Activated naive CD8-positive, alpha-beta T cell treated with anti-CD3 and anti-CD28 coated beads for 36 hours (primary cell): Measurements from ENCODE around the gene TNNI3. TPM values are rescaled to one million over a fixed set of nuclear protein-coding genes. Genes with fewer than 3 reads are reported as not detected.
A peak's percentile ranks its signal among the peaks of the same experiment; 100 is the strongest.
"Not testable (repeated sequence)": the region's sequence is repeated elsewhere in the genome, so short reads cannot be mapped to it uniquely, and the experiment has no call there.

Experiments used
- DNase-seq: peaks from one replicate; pipeline ENCODE4 v3.0.0; 2021
- H3K27ac Mint-ChIP-seq: one replicate; pipeline ENCODE4 v1.8.0; 2022; ENCODE audit warnings: mild to moderate bottlenecking, moderate library complexity, mixed read lengths
- H3K27me3 Mint-ChIP-seq: one replicate; pipeline ENCODE4 v1.8.0; 2022; ENCODE audit warnings: mild to moderate bottlenecking, mixed read lengths
- H3K36me3 Mint-ChIP-seq: one replicate; pipeline ENCODE4 v1.8.0; 2021; ENCODE audit warnings: mild to moderate bottlenecking, mixed read lengths
- H3K4me1 Mint-ChIP-seq: one replicate; pipeline ENCODE4 v1.8.0; 2021; ENCODE audit warnings: mixed read lengths
- H3K4me3 Mint-ChIP-seq: one replicate; pipeline ENCODE4 v1.8.0; 2022; ENCODE audit warnings: mild to moderate bottlenecking, moderate library complexity, mixed read lengths
- H3K9me3 Mint-ChIP-seq: one replicate; pipeline ENCODE4 v1.8.0; 2022; ENCODE audit warnings: mixed read lengths
- total RNA-seq, 2 experiments: library from RNA; stranded (reverse); gene quantifications; one replicate each; pipeline ENCODE4 v1.2.3, GENCODE V29; 2021

TNNI3 gene
- total RNA-seq, 2 experiments from 2014 or later = 0.25 TPM; not detected in 1

DNA sequence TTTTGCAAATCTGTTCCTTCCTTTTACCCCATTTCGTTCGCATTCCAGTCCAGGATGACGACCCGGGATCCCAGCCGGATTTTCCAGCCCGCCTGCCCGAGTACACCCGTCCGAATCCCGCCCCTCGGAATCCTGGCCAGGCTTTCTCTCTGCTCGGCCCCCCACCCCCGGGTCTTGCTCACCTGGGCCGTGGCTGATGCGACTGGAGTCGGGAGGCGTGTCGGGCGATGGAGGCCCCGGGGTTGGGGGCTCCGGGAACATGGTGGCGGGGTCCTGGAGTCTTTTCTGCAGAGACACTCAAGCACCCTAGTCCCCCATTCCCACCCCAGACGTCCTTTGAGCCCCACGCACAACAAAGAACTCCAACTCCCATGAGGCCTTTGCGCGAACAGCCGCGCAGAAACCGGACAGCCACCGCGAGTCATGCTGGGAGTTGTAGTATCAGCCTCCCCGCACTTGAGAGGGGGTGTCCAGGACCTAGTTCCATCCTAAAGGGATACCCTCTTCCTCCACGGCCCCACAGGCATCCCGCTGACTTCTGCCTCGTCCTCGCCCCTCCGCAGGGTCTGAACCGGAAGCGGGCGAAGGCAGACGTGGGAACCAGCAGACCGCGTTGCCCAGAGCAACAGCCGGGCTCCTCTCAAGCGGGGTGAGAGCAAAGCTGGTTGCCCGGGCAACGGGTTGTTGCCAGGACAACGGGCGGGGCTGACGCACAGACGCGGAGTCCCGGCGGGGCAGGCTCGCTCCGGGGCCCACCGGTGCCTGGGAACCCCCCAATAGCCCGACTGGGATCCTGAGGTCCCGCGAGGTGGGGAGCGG lies 21.5 kb upstream of the TNNI3 start:
- H3K27ac Mint-ChIP-seq = no peak overlapping the region
- no peaks in the 10 kb centered on the region for H3K36me3 Mint-ChIP-seq
- peak overlapping the region; percentile 68 for H3K4me3 Mint-ChIP-seq
- peaks cover 13% of the 10 kb centered on the region for H3K4me1 Mint-ChIP-seq
- peak; percentile 94 for DNase-seq
- peaks cover 90% of the 10 kb centered on the region for H3K27me3 Mint-ChIP-seq
- H3K9me3 Mint-ChIP-seq = peaks cover 2% of the 10 kb centered on the region

DNA sequence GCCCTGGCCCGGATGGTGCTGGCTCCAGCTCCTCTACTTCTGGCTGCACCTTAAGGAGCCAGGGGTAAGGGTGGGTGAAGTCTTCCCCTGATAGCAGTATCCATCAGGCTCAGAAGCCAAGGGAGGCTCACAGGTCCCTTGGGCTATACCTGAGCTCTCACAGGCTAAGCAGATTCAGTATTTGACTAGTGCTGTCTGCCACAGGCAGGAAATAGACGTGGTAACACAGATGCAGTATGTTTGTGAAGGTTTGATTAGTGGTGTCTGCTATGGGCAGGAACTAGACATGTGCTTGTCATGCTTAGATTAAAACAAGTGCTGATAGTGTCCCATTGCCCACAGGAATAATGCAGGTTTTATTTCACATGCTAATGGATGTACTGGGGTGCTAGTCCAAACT lies 18.5 kb upstream of the TNNI3 start:
- H3K4me1 Mint-ChIP-seq = peaks cover 15% of the 10 kb centered on the region
- peaks cover 2% of the 10 kb centered on the region for H3K9me3 Mint-ChIP-seq
- no peaks in the 10 kb centered on the region for H3K36me3 Mint-ChIP-seq
- no peak overlapping the region for H3K27ac Mint-ChIP-seq
- peaks cover 96% of the 10 kb centered on the region for H3K27me3 Mint-ChIP-seq
- DNase-seq = no peak
- no peak overlapping the region for H3K4me3 Mint-ChIP-seq

DNA sequence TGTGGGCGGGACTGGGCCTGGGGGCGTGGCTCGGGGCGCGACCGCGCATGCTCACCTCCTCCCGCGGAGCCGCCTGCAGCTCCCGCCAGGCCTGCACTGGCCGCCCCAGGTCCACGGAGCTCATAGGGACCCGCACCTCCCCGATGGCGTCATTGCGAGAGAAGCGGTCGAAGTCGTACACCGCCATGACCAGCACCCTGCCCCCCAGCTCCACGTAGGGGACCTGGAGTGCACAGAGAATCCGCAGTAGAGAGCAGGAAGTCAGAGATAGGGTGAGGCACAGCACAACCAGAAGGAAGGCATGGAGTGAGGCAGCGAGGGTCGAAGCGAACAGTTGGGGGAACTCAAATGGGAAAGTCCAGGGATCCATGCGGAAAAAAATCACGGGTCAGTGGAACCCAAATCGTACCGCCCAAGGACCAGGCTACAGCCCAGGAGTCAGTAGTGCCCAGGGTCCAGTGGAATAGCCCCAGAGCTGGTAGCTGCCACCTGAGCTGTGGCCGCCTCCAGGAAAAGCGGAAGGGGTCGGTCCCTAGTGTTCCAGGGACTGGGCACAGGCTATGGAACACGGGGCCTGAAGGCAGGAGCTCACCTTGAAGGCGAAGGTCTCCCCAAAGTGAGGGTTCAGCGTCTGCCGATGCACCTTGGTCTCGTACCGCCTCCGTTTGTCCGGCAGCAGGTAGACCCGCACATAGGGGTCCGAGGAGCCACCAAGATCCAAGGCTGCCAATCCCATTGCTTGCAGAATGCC lies 17.8 kb upstream of the TNNI3 start:
- Mint-ChIP-seq H3K36me3 (no peaks in the 10 kb centered on the region), H3K4me3 (no peak overlapping the region), H3K9me3 (peaks cover 2% of the 10 kb centered on the region), H3K27me3 (peaks cover 96% of the 10 kb centered on the region), H3K4me1 (peaks cover 12% of the 10 kb centered on the region), H3K27ac (no peak overlapping the region)
- DNase-seq = no peak

DNA sequence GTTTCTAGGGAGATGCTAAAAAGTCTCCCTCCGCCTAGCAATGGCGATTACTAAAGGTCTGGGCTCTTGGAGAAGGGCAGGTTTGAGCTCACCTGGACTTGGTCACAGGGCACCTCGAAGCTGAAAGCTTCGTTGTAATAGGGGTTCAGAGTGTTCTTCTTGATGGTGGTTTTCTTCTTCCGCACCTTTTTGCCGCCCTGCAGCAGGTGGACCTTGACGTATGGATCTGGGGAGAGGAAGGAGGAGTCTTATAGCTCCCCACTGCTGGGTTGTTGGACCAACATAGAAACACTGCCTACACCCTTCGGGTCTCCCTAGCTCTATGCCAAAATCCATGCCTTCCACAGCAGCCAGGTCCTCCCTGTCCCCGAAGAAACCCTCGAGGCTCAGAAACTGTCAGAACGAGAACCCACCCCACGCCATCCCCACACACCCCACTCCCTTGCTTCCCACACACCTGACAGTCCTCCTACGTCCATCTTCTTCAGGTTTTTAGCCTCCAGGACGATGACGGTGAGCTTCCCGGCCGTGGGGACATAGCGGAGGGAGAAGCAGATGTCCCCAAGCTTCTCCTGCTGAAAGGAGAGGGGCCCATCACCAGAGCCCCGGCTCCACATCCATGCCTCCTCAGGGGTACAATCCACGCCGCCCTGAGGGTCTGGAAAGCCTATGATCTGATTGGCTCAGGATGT lies 17.0 kb upstream of the TNNI3 start:
- H3K4me1 Mint-ChIP-seq = peaks cover 7% of the 10 kb centered on the region
- H3K9me3 Mint-ChIP-seq = peaks cover 2% of the 10 kb centered on the region
- H3K4me3 Mint-ChIP-seq = no peak overlapping the region
- no peak overlapping the region for H3K27ac Mint-ChIP-seq
- H3K36me3 Mint-ChIP-seq = no peaks in the 10 kb centered on the region
- peaks cover 95% of the 10 kb centered on the region for H3K27me3 Mint-ChIP-seq
- no peak for DNase-seq

DNA sequence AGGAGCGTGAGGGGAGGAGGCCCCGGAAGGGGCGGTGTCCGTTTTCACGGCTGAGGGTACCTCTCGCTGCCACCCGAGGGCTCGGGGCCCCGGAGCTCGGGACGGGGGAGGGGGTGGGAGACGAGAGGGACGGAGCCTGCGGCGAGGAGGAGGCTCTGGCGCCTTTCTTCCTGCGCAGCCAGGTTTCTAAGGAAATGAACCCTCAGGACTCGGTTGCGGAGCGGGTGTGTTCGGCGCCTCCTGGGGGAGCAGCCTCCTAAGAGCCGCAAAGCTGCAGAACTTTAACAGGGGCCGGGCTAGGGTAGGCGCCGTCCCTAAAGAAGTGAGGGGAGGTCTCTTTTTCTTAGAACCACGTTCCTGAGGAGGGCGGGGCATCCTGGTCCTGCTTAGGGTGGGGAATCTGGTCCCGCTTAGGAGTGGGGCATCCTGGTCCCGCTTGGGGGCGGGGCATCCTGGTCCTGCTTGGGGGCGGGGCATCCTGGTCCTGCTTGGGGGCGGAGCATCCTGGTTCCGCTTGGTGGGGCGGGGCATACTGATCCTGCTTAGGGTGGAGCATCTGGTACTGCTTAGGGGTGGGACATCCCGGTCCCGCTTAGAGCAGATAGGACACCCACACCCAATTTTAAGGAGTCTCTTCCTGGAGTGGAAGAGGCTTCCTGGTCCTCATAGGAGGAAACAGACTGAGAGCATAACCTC lies 16.3 kb upstream of the TNNI3 start:
- DNase-seq = peak; percentile 31
- Mint-ChIP-seq H3K4me3 (peak overlapping the region; percentile 59), H3K27me3 (peaks cover 98% of the 10 kb centered on the region), H3K27ac (no peak overlapping the region), H3K4me1 (peaks cover 3% of the 10 kb centered on the region), H3K36me3 (no peaks in the 10 kb centered on the region), H3K9me3 (peaks cover 2% of the 10 kb centered on the region)

DNA sequence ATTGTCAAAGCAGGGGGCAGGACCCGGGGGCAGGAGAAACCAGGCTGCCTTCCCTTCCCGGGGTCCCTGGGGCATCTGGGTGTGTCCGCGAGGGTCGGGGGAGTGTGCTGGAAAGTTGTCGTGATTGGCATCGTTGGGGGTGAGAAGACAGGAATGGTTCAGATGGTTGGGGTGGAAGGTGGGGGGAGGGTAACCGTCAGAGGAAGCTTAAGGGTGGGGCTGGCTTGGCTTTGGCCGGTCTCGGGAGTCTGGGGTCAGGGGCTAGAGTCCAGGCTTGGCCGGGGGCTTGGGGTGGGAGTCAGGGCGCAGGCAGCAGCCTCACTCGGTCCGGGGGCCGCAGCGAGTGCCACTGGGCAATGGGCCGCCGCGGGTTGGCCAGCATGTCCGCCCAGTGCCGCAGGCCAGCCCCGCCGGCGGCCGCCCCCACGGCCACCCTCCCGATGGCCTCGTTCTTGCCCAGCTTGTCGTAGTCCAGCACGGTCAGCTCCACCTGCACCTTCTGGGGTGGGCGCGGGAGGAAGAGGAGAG lies 15.7 kb upstream of the TNNI3 start:
- Mint-ChIP-seq H3K27me3 (peaks cover 98% of the 10 kb centered on the region), H3K9me3 (peaks cover 2% of the 10 kb centered on the region), H3K4me3 (peak overlapping the region; percentile 59), H3K4me1 (peaks cover 3% of the 10 kb centered on the region), H3K27ac (no peak overlapping the region), H3K36me3 (no peaks in the 10 kb centered on the region)
- DNase-seq = no peak

DNA sequence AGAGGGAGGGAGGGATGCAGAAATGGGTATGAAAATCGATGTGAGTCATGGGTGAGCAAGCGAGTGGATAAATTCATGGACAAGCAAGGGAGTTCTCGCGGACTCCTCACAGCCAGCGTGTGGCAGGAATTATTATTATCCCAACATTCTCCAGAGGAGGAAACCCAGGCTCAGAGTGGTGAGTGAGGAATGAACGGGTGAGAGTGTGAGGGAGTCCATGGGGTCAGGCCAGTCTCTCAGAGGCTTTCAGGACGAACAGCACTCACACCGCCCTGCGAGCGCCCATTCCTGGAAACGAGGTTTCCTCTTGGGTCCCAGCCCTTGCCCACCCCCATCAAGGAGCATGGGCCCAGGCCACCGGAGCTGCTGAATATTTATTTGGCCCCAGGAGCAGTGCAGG lies 15.2 kb upstream of the TNNI3 start:
- Mint-ChIP-seq H3K36me3 (no peaks in the 10 kb centered on the region), H3K27ac (no peak overlapping the region), H3K9me3 (peaks cover 2% of the 10 kb centered on the region), H3K4me3 (peak overlapping the region; percentile 45), H3K4me1 (peaks cover 3% of the 10 kb centered on the region), H3K27me3 (peaks cover 96% of the 10 kb centered on the region)
- DNase-seq = no peak

DNA sequence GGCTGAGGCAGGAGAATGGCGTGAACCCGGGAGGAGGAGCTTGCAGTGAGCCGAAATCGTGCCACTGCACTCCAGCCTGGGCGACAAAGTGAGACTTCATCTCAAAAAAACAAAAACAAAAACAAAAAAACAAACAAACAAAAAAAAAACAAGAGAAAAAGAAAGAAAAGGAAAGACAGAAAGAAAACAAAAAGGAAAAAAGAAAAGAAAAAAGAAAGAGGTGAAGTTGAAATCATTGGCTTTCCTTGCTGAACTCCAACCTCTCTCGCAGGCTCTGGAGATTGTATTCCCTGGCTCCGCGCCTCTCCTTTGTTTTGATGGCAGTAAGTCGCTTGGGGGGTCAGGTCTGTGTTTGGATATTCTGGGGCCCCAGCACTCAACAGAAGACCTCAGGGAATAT lies 14.8 kb upstream of the TNNI3 start:
- Mint-ChIP-seq H3K4me3 (peak overlapping the region; percentile 45), H3K27me3 (peaks cover 96% of the 10 kb centered on the region)
- H3K9me3 Mint-ChIP-seq, H3K27ac Mint-ChIP-seq, DNase-seq, H3K4me1 Mint-ChIP-seq, H3K36me3 Mint-ChIP-seq: not testable (repeated sequence)

DNA sequence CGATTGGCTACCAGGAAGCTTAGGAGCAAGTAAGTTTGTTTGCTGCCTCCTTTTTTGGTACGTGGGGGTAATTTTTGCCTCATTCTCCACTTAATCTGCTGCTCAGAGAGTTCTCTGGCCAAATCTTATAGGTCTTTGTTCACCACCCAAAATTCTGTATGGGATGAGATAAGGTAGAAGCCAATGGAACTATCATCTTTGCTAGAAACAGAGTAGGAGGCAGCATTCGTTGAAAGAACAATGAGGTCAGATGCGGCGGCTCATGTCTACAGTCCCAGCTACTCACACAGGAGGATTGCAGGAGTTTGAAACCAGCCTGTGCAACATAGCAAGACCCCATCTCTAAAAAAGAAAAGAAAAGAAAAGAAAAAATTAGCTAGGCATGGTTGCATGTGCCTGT lies 13.9 kb upstream of the TNNI3 start:
- no peak overlapping the region for H3K4me3 Mint-ChIP-seq
- peaks cover 96% of the 10 kb centered on the region for H3K27me3 Mint-ChIP-seq
- no peaks in the 10 kb centered on the region for H3K36me3 Mint-ChIP-seq
- no peak overlapping the region for H3K27ac Mint-ChIP-seq
- DNase-seq = no peak
- H3K9me3 Mint-ChIP-seq = peaks cover 4% of the 10 kb centered on the region
- peaks cover 10% of the 10 kb centered on the region for H3K4me1 Mint-ChIP-seq

DNA sequence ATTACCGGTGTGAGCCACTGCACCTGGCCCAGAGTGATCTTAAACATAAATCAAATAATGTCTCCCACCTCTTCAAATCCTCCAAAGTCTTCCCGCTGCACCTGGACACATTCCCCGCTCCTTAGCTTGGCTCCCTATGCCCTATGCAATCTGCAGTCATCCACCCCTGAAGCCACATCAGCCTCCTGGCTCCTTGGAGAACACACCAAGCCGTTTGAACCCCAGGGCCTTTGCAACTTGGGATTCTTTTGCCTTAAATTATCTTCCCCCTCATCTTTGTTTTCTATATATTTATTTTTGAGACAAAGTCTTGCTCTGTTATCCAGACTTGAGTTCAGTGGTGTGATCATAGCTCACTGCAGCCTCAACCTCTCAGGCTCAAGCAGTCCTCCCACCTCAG lies 11.6 kb upstream of the TNNI3 start:
- no peak for DNase-seq
- no peak overlapping the region for H3K4me3 Mint-ChIP-seq
- H3K27me3 Mint-ChIP-seq = peaks cover 89% of the 10 kb centered on the region
- H3K4me1 Mint-ChIP-seq = peaks cover 14% of the 10 kb centered on the region
- peaks cover 2% of the 10 kb centered on the region for H3K9me3 Mint-ChIP-seq
- H3K27ac Mint-ChIP-seq = no peak overlapping the region
- H3K36me3 Mint-ChIP-seq = no peaks in the 10 kb centered on the region

DNA sequence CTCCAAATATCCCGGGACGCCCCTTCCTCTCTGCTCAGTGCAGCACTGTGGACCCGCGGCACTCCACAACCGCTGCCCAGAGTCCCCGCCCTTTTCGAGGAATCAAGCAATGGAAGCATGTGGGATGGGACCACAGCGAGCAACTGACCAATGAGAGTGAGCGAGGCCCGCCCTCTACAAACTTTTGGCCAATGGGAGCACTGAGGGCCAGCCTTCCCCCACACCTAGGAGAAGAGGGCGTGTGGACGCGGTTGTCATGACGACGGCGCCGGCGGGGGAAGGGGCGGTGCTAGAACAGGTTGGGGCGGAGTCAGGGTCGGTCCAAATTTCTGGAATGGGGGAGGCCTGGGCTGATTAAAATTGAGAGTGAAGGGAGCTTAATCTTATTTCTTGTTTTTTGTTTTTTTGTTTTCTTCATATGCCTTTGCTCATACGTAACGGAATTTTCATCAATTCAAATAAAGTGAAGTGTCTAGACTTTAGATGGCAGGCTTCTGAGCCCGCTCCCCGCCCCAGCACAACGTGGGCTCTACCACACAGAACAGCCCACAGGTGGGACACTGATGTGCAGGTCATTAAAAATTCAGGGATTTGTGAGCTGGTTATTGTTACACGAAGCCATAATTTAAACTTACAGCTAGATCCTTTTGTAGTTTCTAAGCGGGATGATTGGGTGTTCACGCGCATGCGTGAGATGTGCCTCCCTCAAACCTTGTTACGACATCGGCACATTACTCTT lies 9.2 kb upstream of the TNNI3 start, which contains the start of gene DNAAF3:
DNAAF3 (minus strand) TSS at position 84 of the 739 bp plus-strand sequence. CDS start 200 bp downstream, outside the sequence.
- Mint-ChIP-seq H3K27me3 (peaks cover 83% of the 10 kb centered on the region), H3K4me1 (peaks cover 12% of the 10 kb centered on the region), H3K27ac (no peak within 1 kb of the TSS), H3K9me3 (peaks cover 2% of the 10 kb centered on the region), H3K4me3 (peak within 1 kb of the TSS; percentile 79), H3K36me3 (no peaks in the 10 kb centered on the region)
- peak; percentile 78 for DNase-seq

DNA sequence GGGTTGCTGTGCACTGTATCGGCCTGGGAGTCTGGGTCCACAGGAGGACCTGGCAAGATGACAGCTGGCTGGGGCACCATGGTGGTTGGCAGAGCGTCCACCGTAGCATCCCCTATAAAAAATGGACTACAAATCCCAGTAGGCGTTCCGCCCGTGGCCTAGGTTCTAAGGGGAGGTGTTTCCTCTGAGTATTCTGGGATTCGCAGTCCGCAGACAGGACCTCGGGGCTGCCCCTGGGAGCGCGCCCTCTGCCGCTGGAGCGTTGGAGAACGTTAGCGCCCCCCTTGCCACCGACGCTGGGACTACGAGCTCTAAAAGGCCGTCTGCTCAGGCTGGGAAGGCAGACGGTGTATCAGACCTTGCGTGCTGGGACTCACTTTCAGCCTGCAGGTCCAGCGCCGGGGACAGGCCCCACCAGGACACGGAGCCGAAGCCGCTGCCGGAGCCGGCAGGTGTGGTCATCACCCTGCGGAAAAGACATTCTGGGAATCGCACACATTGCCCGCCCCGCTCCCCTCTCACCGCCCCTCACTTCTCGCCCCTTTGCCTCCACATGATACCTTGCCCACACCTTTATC lies 8.5 kb upstream of the TNNI3 start:
- peaks cover 80% of the 10 kb centered on the region for H3K27me3 Mint-ChIP-seq
- H3K36me3 Mint-ChIP-seq = no peaks in the 10 kb centered on the region
- H3K27ac Mint-ChIP-seq = no peak overlapping the region
- H3K4me1 Mint-ChIP-seq = peaks cover 12% of the 10 kb centered on the region
- H3K4me3 Mint-ChIP-seq = peak overlapping the region; percentile 79
- peak; percentile 66 for DNase-seq
- peaks cover 2% of the 10 kb centered on the region for H3K9me3 Mint-ChIP-seq

DNA sequence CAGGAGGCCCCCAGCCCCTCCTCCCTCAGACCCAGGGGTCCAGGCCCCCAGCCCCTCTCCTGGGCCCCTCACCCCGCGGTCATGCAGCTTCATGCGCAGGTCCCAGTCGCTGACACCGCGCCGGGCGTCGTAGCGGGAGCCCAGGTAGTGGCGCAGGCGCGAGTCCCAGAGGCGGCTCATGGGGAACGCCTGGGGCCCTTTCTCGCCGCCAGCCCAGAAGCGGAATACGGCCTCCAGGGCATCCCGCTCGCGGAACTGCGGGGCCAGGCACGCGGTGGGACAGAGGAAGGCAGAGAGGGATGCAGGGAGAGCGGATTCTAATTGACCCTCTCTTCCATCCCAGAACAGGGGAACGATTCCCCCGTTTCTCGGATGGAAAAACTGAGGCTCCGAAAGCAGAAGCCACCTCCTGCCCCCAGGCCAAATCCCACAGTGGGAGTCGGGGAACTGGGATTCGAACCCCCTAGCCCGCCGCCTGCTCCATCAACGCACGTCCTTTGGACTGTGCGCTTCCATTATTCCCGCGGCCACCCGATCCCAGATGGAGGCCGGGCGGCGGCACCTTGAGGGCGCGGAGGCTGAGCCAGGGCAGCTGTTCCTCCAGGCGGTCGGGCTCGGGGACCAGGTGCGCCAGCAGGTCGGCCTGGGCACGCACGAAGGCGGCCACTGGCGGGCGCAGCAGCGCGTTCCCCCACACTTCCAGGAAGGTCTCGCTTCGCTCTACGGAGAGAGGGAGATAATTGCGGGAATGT lies 4.2 kb upstream of the TNNI3 start:
- peaks cover 9% of the 10 kb centered on the region for H3K4me1 Mint-ChIP-seq
- H3K27me3 Mint-ChIP-seq = peaks cover 80% of the 10 kb centered on the region
- no peak overlapping the region for H3K27ac Mint-ChIP-seq
- H3K4me3 Mint-ChIP-seq = no peak overlapping the region
- peaks cover 2% of the 10 kb centered on the region for H3K9me3 Mint-ChIP-seq
- peaks cover 1% of the 10 kb centered on the region for H3K36me3 Mint-ChIP-seq
- no peak for DNase-seq
